Suprapubic skin (tissue), 4 donors: ENCODE measurements around the gene EIF4E1B.

Experiments
- EP300 ChIP-seq: sonication (generic); formaldehyde crosslinking; IDR thresholded peaks from one replicate; pipeline ENCODE4 v1.6.1; 2017; ENCODE audit warnings: antibody characterized with exemption
- POLR2A ChIP-seq, 2 donors: fragments of 450-650 bp; IDR thresholded peaks; one replicate each; pipeline ENCODE4 v1.6.1; 2017; ENCODE audit warnings: antibody characterized with exemption in 2 of 2, mild to moderate bottlenecking in 2 of 2, moderate library complexity in 2 of 2
- POLR2AphosphoS5 ChIP-seq, 3 donors: sonication (generic); formaldehyde crosslinking; IDR thresholded peaks; one replicate each; pipeline ENCODE4 v1.6.1; 2017; ENCODE audit warnings: antibody characterized with exemption in 3 of 3
- TF ChIP-seq, protein P1 (sequence below), 2 donors: fragments of 200-600 bp in 1 of 2; fragments of 450-650 bp in 1 of 2; sonication (generic) in 1 of 2; IDR thresholded peaks; one replicate each; pipeline ENCODE4 v1.5.1; 2016 to 2019; ENCODE audit warnings: antibody characterized with exemption in 2 of 2, mild to moderate bottlenecking in 1 of 2, moderate library complexity in 1 of 2

DNA sequence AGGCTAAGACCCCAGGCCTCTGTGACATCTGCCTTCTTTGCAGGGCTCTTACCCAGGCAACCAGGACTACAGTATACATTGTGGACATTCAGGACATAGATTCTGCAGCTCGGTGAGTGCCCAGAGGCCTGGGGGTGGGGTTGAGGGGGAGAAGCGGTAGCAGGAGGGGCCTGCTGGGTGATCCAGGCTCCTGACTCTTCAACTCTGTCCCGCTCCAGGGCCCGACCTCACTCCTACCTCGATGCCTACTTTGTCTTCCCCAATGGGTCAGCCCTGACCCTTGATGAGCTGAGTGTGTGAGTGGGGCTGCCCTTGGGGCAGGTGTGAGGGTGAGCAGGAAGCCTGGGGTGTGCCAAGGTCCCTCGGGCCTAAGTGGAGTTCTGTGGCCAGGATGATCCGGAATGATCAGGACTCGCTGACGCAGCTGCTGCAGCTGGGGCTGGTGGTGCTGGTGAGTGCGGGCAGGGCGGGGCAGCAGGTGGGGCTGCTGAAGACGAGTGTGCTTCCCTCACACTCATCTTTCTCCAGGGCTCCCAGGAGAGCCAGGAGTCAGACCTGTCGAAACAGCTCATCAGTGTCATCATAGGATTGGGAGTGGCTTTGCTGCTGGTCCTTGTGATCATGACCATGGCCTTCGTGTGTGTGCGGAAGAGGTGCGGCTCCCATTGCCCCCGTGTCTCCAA lies 40.3 kb upstream of the EIF4E1B start:
- TF ChIP-seq POLR2A (IDR thresholded peaks at IDR 0.05) = no peak
- TF ChIP-seq, protein P1, sequence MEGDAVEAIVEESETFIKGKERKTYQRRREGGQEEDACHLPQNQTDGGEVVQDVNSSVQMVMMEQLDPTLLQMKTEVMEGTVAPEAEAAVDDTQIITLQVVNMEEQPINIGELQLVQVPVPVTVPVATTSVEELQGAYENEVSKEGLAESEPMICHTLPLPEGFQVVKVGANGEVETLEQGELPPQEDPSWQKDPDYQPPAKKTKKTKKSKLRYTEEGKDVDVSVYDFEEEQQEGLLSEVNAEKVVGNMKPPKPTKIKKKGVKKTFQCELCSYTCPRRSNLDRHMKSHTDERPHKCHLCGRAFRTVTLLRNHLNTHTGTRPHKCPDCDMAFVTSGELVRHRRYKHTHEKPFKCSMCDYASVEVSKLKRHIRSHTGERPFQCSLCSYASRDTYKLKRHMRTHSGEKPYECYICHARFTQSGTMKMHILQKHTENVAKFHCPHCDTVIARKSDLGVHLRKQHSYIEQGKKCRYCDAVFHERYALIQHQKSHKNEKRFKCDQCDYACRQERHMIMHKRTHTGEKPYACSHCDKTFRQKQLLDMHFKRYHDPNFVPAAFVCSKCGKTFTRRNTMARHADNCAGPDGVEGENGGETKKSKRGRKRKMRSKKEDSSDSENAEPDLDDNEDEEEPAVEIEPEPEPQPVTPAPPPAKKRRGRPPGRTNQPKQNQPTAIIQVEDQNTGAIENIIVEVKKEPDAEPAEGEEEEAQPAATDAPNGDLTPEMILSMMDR (IDR thresholded peaks at IDR 0.05) = no peak
- no peak for TF ChIP-seq POLR2AphosphoS5 (IDR thresholded peaks at IDR 0.05)
- TF ChIP-seq EP300 = no peak
